Measurements from ENCODE around the gene VDR. TPM values are rescaled to one million over a fixed set of nuclear protein-coding genes. Genes with fewer than 3 reads are reported as not detected.

Gene VDR
- polyA plus RNA-seq, 1 donor (not counting 4 experiments of a cell fraction or from before 2014, with no cell fraction given): 43.3 TPM

- no peaks in the 10 kb centered on the region for H3K36me3 ChIP-seq (ENCODE audit: control insufficient read depth in 2 of 2, extremely low read depth in 1 of 2, insufficient read depth in 2 of 2, low read length in 2 of 2)
These were observed 6.2 kb upstream of the VDR start for GRCh38 chr12:47910981-47911380.

GRCh38 chr12:47910486-47910885, 5.7 kb upstream of the VDR start:
- no peaks in the 10 kb centered on the region for H4K20me1 ChIP-seq (ENCODE audit: control insufficient read depth, extremely low read depth, insufficient read depth, low read length)
- no peaks in the 10 kb centered on the region for H3K9me3 ChIP-seq (ENCODE audit: control insufficient read depth, low read depth, low read length)
- no peak overlapping the region for H3K4me3 ChIP-seq (ENCODE audit: control insufficient read depth in 2 of 3, extremely low read depth in 1 of 3, insufficient read depth in 2 of 3, low read depth in 1 of 3, low read length in 3 of 3)
- H3K27me3 ChIP-seq (ENCODE audit: control insufficient read depth, extremely low read depth, insufficient read depth, low read length): no peaks in the 10 kb centered on the region
- peak overlapping the region; percentile 20 for H3K4me2 ChIP-seq (ENCODE audit: control insufficient read depth, extremely low read depth, insufficient read depth, low read depth, low read length)
- H3K9ac ChIP-seq (ENCODE audit: control insufficient read depth, extremely low read depth, insufficient read depth, low read length): no peak overlapping the region
- peaks cover 17% of the 10 kb centered on the region for H3K4me1 ChIP-seq (ENCODE audit: control insufficient read depth, extremely low read depth, insufficient read depth, low read length)
- dilution Hi-C loops (cut with MboI; ENCODE audit: extremely low pct_ligation_motif_present, low sequenced_read_pairs): no loop called here
- no peak for TF ChIP-seq CTCF (optimal IDR thresholded peaks at IDR 0.05 in 1 of 3, IDR thresholded peaks at IDR 0.05 in 1 of 3, conservative IDR thresholded peaks at IDR 0.05 in 1 of 3; ENCODE audit: extremely low read depth in 1 of 3, insufficient read depth in 2 of 3, low read length in 3 of 3)
- TF ChIP-seq EZH2 (IDR thresholded peaks at IDR 0.05; ENCODE audit: low read length): no peak
- peak; percentile 55 for FAIRE-seq
- H3K9me1 ChIP-seq (ENCODE audit: control insufficient read depth, extremely low read depth, insufficient read depth, low read length): no peaks in the 10 kb centered on the region
- no peaks in the 10 kb centered on the region for H3K79me2 ChIP-seq (ENCODE audit: control insufficient read depth, insufficient read depth, low read length)
- no peak overlapping the region for H3K27ac ChIP-seq (ENCODE audit: control insufficient read depth, insufficient read depth, low read length)
- no peak for DNase-seq (ENCODE audit: low read depth, low spot score)
- H3K36me3 ChIP-seq (ENCODE audit: control insufficient read depth in 2 of 2, extremely low read depth in 1 of 2, insufficient read depth in 2 of 2, low read length in 2 of 2): no peaks in the 10 kb centered on the region
- H2AFZ ChIP-seq (ENCODE audit: control insufficient read depth, low read length): peak overlapping the region; percentile 30

More at GRCh38 chr12:47910981-47911380, 6.2 kb upstream of the VDR start:
- Histone ChIP-seq H3K27ac (ENCODE audit: control insufficient read depth, insufficient read depth, low read length) (no peak overlapping the region), H2AFZ (ENCODE audit: control insufficient read depth, low read length) (no peak overlapping the region), H4K20me1 (ENCODE audit: control insufficient read depth, extremely low read depth, insufficient read depth, low read length) (no peaks in the 10 kb centered on the region), H3K9me1 (ENCODE audit: control insufficient read depth, extremely low read depth, insufficient read depth, low read length) (no peaks in the 10 kb centered on the region), H3K4me2 (ENCODE audit: control insufficient read depth, extremely low read depth, insufficient read depth, low read depth, low read length) (no peak overlapping the region), H3K9ac (ENCODE audit: control insufficient read depth, extremely low read depth, insufficient read depth, low read length) (no peak overlapping the region), H3K79me2 (ENCODE audit: control insufficient read depth, insufficient read depth, low read length) (no peaks in the 10 kb centered on the region), H3K27me3 (ENCODE audit: control insufficient read depth, extremely low read depth, insufficient read depth, low read length) (no peaks in the 10 kb centered on the region), H3K9me3 (ENCODE audit: control insufficient read depth, low read depth, low read length) (no peaks in the 10 kb centered on the region), H3K4me3 (ENCODE audit: control insufficient read depth in 2 of 3, extremely low read depth in 1 of 3, insufficient read depth in 2 of 3, low read depth in 1 of 3, low read length in 3 of 3) (no peak overlapping the region), H3K4me1 (ENCODE audit: control insufficient read depth, extremely low read depth, insufficient read depth, low read length) (peaks cover 15% of the 10 kb centered on the region)
- DNase-seq (ENCODE audit: low read depth, low spot score) (no peak), FAIRE-seq (no peak)
- dilution Hi-C loops (cut with MboI; ENCODE audit: extremely low pct_ligation_motif_present, low sequenced_read_pairs): no loop called here
- TF ChIP-seq CTCF (optimal IDR thresholded peaks at IDR 0.05 in 1 of 3, IDR thresholded peaks at IDR 0.05 in 1 of 3, conservative IDR thresholded peaks at IDR 0.05 in 1 of 3; ENCODE audit: extremely low read depth in 1 of 3, insufficient read depth in 2 of 3, low read length in 3 of 3) (no peak), EZH2 (IDR thresholded peaks at IDR 0.05; ENCODE audit: low read length) (no peak)
